ENCODE measurements around the gene TRAPPC3.

DNA sequence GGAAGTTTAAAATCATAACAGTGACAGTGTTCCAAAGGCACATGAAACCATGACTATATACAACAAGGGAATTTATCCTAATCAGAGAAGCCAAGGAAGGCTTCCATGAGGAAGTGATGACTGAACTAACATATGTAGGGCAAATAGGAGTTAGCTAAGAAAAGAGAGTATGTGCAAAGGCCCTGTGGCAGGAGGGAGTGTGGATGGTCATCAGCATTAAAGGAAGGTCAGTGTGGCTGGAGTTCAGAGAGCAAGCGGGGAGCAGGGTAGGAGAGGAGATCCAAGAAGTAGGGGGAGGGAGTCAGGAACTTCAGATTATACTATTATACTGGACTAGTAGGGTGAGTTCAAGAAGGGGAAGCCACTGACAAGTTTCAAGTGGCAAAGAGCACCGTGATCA is 15.1 kb upstream of the TRAPPC3 start:
- no peak for TF ChIP-seq CTCF (IDR thresholded peaks at IDR 0.05)
- TF ChIP-seq POLR2A (IDR thresholded peaks at IDR 0.05) = no peak
